C4-2B (cell line): ENCODE measurements around the gene EXOC6.

ENCODE experiments used
- H3K27ac ChIP-seq: fragments of 450-650 bp; 2 replicates; pipeline ENCODE4 v1.5.1; 2017
- ZFX ChIP-seq: fragments of 450-650 bp; IDR thresholded peaks from 2 replicates; pipeline ENCODE4 v1.6.1; 2017
- TF ChIP-seq, protein P1 (sequence below): fragments of 450-650 bp; conservative IDR thresholded peaks from 2 replicates; pipeline ENCODE4 v1.5.1; 2017; ENCODE audit warnings: mild to moderate bottlenecking

Gene EXOC6

DNA sequence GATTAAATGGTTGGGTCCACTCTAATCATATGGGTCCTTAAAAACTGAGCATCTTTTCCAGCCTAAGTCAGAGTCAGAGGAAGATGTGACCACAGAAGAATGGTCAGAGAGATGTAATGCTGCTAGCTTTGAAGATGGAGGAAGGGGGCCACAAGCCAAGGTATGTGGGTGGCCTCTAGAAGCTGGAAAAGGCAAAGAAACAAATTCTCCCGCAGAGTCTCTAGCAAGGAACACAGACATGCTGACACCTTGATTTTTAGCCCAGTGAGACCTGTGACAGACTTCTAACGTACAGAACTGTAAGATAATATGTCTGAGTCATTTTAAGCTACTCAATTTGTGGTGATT is 1.5 kb upstream of the EXOC6 start:
- TF ChIP-seq, protein P1, sequence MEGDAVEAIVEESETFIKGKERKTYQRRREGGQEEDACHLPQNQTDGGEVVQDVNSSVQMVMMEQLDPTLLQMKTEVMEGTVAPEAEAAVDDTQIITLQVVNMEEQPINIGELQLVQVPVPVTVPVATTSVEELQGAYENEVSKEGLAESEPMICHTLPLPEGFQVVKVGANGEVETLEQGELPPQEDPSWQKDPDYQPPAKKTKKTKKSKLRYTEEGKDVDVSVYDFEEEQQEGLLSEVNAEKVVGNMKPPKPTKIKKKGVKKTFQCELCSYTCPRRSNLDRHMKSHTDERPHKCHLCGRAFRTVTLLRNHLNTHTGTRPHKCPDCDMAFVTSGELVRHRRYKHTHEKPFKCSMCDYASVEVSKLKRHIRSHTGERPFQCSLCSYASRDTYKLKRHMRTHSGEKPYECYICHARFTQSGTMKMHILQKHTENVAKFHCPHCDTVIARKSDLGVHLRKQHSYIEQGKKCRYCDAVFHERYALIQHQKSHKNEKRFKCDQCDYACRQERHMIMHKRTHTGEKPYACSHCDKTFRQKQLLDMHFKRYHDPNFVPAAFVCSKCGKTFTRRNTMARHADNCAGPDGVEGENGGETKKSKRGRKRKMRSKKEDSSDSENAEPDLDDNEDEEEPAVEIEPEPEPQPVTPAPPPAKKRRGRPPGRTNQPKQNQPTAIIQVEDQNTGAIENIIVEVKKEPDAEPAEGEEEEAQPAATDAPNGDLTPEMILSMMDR: no peak
- TF ChIP-seq ZFX: no peak
- H3K27ac ChIP-seq: no peak overlapping the region

DNA sequence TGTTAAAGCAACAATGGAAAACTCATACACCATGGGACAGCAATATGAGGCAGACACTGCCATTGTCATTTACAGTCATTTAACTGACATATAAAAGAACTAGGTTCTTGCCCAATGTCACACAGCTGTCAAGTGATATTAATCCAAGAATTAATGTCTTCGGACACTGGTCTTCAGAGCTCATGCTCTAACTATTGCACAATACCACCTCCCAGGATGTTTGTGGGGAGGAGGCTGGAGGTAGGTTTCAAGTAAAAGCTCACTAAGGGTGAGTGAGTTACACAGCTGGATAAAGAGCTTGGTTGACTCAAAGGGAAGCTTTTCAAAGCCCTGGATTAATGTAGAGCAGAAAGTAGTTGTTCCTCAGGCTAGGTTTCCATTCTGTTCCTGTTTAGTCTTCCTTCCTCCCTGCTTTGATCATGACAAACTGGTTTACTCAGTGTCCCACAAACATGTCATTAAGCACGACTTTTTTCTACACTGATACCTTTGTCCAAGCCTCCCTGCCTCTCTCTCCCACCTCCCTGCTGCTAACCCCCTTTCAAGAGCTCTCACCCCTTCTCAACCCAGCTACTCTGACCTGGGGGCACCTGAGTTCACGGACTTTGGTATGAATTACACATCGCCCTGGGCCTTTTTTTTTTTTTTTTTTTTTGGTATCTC is 987 bp upstream of the EXOC6 start:
- TF ChIP-seq, protein P1: no peak
- no peak for TF ChIP-seq ZFX
- H3K27ac ChIP-seq: no peak overlapping the region

DNA sequence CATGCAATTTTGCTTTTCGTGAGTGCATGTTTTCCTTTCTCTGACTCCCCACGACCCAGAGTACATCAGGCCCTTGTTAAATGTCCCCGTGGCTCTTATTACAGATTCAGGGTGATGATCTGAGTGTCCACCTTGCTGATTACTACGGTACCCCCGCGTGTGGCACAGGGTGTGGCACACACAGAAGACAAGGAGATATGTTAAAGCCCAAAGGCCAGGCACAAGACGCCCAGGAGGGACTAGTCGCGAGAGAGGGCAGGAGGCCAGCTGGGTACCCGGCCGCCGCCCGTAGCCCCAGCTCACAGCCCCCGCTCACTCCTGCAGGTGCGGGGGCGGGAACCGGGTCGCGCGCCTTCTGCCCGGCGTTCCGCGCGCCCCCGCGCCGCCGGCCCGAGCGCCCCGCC is 281 bp upstream of the EXOC6 start:
- peak overlapping the region; percentile 74 for H3K27ac ChIP-seq
- no peak for TF ChIP-seq ZFX

DNA sequence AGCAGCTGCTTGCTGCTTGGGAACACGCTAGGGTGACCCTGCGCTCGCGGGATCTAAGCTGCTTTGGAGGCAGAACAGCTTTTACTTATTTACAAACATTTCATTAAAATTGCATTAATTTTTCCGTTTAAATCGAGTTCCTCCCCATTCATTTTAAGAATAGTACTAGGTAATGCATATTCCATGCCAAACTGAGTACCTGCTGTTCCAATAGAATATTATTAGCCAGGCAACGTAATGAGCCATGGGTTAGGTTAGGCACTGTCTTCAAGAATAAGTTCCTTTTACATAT is 860 bp downstream of the EXOC6 start:
- H3K27ac ChIP-seq: peak overlapping the region; percentile 74
- TF ChIP-seq ZFX: no peak
- TF ChIP-seq, protein P1: no peak

DNA sequence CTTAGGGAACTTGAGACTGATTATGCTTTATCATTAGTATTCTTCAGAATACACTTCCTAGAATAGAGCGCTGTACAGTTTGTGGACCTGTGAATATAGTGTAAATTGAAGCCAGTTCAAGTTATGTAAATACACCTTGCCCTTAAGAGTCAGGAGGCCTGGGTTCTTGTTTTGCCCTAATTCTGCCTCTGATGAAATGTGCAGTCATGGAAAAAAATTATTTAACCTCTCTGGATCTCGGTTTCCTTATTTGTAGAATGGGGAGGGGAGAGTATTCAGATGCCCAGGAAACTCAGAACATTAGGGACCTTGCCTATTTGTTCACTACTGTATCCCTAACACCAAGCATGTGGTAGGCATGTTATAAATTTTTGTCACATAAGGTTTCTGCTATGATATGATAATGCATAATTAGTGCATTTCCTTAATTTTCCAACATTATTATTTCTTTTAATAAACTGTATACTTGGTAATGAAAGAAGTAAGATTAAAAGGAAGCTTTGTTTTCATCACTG is 1.3 kb downstream of the EXOC6 start:
- TF ChIP-seq ZFX: no peak
- TF ChIP-seq, protein P1: no peak
- no peak overlapping the region for H3K27ac ChIP-seq

DNA sequence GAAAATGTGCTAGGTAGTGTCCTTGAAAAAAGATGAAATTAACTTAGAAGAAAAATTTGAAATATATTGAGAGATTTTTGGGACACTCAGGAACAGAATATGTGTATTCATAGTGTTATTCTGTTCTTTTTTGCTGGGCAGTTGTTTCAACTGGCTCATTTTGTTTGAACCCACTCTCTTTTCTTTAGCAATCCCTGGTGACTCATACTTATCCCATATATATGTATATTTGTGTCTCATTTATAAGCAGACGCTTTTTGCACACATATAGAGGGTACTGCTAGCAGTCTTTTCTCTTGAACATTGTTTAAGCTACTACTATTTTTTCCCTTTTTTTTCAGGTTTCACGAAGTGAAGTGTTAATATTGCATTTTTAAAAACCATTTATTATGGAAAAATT is 1.9 kb downstream of the EXOC6 start:
- TF ChIP-seq, protein P1: no peak
- TF ChIP-seq ZFX: no peak
- no peak overlapping the region for H3K27ac ChIP-seq

DNA sequence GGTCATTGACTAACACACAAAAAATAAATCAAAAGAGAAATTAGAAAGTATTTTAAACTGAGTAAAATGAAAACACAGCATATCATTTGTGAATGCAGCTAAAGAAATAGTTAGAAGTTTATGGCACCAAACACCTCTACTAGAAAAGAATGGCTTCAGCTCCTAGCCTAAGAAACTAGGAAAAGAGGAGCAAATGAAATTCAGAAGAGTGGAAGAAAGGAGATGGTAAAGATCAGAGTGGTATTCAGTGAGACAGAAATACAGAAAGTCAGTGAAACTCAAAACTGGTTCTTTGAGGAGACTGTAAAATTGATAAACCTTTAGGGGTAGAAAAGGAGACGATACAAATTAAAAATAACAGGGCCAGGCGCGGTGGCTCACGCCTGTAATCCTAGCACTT is 2.7 kb downstream of the EXOC6 start:
- H3K27ac ChIP-seq: no peak overlapping the region
- TF ChIP-seq ZFX: no peak
- TF ChIP-seq, protein P1: no peak

DNA sequence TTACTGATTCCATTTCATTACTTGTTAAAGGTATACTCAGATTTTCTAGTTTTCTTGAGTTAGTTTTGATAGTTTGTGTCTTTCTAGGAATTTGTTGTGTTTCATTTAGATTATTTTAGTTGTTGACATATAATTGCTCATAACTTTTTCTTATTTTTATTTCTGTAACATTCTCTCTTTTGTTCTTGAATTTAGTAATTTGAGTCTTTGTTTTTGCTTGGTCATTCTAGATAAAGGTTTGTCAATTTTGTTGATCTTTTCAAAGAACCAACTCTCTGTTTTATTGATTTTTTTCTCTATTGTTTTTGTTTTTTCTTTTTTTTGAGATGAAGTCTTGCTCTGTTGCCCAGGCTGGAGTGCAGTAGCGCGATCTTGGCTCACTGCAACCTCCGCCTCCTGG is 7.2 kb downstream of the EXOC6 start:
- H3K27ac ChIP-seq: no peak overlapping the region
- no peak for TF ChIP-seq ZFX
- TF ChIP-seq, protein P1: no peak
